Choroid plexus epithelial cell (primary cell): Measurements from ENCODE around the gene LRRC73.
"Not testable (repeated sequence)": the region's sequence is repeated elsewhere in the genome, so short reads cannot be mapped to it uniquely, and the experiment has no call there.

ENCODE experiments used
- DNase-seq: peaks from one replicate; pipeline ENCODE4 v3.0.0-alpha.2; 2010; ENCODE audit warnings: low read depth
- H3K4me3 ChIP-seq: 2 replicates; pipeline ENCODE4 v1.5.1; 2011; ENCODE audit warnings: low read depth, mild to moderate bottlenecking, control low read depth, low read length, moderate library complexity
- TF ChIP-seq, protein P1 (sequence below): conservative IDR thresholded peaks from 2 replicates; pipeline ENCODE4 v1.5.1; 2011; ENCODE audit warnings: low read depth, mild to moderate bottlenecking, control low read depth, inconsistent platforms, low read length, moderate library complexity

Gene LRRC73

DNA sequence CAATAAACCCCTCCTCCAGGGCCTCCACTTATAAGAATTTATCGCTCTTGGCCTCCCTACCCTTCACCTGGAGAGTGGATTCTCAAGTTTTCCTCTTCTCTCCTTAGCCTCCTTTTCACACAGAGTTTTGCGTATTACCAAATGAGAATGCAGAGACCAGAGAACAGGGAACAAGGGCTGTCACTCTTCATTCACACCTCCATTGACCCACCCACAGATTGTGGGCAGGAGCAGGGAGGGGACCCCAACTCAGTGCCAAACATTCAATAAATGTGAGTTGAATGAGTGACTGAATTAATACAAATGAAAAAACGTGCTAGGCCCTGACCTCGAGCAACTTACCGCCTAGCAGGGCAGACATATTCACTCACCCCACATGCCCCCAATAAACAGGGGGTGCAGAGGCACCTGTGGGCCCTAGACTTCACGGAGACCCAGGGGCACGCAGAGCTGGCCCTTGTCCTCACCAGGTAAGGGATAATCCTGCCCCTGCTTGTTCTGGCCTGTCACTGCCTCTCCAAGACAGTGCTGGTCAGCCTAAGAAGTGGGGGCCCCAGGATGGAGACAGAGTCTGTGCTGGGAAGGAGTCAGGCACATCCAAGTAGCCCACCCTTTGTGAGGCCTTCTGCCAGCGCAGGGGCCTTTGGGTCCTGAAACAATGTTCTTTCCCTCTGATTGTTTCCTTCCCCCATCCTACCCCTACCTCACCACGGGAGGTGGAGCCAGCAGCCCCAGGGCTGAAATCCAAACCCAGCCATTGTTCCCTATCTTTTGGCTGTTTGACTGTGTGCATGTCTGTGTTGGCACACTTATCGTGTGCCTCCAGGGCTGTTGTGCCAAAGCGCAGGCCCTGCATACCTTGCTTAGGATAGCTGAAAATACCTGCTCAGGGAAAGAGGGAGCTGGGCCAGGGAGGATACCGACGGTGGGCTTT is 41.1 kb downstream of the LRRC73 start:
- TF ChIP-seq, protein P1, sequence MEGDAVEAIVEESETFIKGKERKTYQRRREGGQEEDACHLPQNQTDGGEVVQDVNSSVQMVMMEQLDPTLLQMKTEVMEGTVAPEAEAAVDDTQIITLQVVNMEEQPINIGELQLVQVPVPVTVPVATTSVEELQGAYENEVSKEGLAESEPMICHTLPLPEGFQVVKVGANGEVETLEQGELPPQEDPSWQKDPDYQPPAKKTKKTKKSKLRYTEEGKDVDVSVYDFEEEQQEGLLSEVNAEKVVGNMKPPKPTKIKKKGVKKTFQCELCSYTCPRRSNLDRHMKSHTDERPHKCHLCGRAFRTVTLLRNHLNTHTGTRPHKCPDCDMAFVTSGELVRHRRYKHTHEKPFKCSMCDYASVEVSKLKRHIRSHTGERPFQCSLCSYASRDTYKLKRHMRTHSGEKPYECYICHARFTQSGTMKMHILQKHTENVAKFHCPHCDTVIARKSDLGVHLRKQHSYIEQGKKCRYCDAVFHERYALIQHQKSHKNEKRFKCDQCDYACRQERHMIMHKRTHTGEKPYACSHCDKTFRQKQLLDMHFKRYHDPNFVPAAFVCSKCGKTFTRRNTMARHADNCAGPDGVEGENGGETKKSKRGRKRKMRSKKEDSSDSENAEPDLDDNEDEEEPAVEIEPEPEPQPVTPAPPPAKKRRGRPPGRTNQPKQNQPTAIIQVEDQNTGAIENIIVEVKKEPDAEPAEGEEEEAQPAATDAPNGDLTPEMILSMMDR, result no peak
- H3K4me3 ChIP-seq, result no peak overlapping the region
- no peak for DNase-seq

DNA sequence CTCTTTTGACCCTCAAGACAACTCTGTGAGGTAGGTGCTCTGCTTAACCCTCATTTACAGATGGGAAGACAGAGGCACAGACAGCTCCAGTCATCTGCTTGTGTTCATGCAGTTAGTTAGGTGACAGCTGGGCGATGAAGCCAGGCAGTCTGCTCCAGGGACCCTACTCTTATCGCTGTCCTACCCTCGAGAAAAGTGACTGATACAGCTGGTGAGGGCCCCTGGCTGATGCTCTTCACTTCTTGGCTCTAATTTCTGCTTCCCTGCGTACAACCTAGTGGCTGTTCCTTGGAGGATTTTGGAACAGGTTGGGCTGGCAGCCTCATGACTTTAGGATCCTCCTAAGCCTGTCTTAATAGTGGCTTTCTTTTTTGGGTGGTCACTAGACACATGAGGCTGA is 41.9 kb downstream of the LRRC73 start:
- H3K4me3 ChIP-seq, result no peak overlapping the region
- TF ChIP-seq, protein P1, result no peak
- no peak for DNase-seq

DNA sequence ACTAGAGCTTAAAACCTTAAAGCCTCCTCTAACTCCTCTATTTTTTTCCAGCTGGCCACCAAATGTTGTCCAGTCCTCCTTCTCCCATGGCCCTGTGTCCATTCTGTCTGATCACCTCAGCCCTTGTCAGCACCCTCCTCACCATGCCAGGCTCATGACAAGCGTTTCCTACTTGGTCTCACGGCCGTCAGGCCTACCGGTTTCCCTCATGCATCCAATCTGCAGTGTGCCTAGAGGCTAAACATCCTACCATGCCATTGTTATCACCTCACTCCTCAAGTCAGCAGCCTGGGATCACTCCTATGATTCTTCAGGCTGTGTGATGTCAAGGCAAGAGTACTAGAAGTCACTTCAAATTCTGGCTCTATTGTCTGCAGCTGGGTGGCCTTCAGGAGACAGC is 42.4 kb downstream of the LRRC73 start:
- DNase-seq, result no peak
- TF ChIP-seq, protein P1, result no peak
- no peak overlapping the region for H3K4me3 ChIP-seq

DNA sequence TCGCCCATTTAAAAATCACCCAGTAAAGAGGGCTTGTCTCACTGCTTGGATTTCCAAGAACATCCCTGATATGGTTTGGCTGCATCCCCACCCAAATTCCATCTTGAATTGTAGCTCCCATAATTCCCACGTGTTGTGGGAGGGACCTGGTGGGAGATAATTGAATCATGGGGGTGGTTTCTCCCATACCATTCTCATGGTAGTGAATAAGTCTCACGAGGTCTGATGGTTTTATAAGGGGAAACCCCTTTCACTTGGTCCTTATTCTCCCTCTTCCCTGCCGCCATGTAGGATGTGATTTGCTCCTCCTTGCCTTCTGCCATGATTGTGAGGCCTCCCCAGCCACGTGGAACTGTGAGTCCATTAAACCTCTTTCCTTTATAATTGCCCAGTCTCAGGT is 42.9 kb downstream of the LRRC73 start:
- not testable (repeated sequence) for DNase-seq, H3K4me3 ChIP-seq

DNA sequence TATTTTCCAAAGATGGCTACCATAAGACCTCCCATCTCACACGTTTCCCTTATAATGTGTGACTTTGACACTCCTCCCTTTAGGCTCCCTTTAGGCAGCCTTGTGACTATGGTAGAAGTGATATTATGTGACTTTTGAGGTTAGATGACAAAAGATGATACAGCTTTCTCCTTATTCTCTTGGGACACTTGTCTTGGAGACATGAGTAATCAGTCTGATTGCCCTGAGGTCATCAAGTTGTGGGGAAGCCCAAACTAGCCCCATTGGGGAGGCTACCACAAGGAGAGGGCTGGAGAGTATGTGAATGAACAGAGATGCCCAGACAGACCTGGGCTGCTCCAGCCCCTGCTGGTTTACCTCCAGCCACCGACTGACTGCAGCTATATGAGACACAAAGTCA is 44.2 kb downstream of the LRRC73 start:
- TF ChIP-seq, protein P1, result no peak
- no peak overlapping the region for H3K4me3 ChIP-seq
- no peak for DNase-seq

DNA sequence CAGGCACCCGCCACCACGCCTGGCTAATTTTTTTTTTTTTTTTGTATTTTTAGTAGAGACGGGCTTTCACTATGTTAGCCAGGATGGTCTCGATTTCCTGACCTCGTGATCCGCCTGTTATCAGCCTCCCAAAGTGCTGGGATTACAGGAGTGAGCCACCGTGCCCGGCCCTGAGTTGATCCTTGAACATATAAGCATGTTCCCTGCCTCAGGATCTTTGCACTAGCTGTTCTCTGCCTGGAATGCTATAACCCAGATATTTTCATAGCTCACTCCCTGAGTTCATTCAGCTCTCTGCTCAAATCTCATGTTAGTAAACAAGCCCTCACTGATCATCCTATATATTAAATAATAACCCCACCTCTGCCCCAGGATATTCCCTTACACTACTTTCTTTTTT is 45.8 kb downstream of the LRRC73 start:
- TF ChIP-seq, protein P1, result no peak
- DNase-seq, result no peak
- no peak overlapping the region for H3K4me3 ChIP-seq

DNA sequence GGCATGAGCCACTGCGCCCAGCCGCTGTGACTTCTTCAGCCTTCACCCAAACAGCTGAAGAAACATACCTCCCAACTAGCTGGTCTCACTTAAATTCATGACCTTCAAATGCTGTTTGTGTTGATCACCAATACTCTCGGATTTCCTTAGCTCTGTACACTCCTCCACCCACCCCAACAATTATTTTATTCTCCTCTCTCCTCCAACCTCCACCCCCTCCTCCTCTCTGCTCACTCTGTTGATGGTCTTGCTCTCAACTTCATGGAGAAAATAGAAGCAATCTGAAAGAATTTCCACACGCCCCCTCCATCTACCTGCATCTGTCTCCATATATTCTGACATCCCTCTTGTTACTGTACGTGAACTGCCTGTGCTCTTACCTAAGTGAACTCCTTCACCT is 48.2 kb downstream of the LRRC73 start:
- H3K4me3 ChIP-seq, result no peak overlapping the region
- TF ChIP-seq, protein P1, result no peak
- DNase-seq, result no peak
